Cerebellar cortex (tissue), 1 donor: Measurements from ENCODE around the gene ADPGK.
A peak's percentile ranks its signal among the peaks of the same experiment; 100 is the strongest.
"Not testable (repeated sequence)": the region's sequence is repeated elsewhere in the genome, so short reads cannot be mapped to it uniquely, and the experiment has no call there.

Experiments
- DNase-seq: peaks from one replicate; pipeline ENCODE4 v3.0.0-alpha.2; 2015; ENCODE audit warnings: low spot score

Gene ADPGK

DNA sequence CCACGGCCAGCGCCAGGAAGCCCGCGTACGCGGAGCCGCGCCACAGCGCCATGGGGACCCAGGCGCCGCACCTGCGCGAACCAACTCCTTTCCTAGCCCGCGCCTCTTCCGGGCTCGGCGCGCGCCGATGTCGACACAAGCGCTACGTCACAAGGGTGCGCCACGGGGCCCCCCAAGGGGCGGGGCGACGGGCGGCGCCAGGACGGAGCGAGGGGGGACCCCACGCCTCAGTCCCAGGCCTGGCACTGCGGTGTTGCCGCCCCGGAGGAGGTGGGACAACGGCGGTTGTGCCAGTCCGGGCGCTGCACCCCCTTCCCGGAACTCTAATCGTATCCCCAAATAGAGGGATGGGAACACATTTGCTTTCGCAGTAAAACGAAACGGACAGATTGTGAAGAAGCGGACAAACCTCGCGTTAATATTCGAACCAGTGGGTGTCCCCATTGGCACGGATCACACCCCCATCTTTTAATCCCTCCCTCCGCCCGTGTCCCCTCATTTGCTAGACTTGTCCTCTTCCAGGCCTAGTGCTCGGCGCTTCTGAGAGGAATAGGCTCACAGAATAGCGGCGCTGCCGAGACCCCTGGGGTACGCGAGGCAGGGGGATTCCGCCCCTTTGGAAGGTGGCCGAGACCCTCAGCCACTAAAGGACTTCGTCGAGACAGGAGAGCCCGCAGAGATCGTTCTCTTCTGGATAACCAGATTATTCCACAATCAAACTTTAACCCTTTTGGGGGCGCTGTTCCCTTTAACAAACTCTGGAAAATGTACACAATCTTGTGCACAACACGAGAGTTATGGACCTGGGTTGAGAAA, at the start of gene ADPGK:
TSS of gene ADPGK (minus strand) at position 119 of the 816 bp plus-strand sequence. CDS start at position 52, 67 bp downstream.
- DNase-seq: peak; percentile 91

DNA sequence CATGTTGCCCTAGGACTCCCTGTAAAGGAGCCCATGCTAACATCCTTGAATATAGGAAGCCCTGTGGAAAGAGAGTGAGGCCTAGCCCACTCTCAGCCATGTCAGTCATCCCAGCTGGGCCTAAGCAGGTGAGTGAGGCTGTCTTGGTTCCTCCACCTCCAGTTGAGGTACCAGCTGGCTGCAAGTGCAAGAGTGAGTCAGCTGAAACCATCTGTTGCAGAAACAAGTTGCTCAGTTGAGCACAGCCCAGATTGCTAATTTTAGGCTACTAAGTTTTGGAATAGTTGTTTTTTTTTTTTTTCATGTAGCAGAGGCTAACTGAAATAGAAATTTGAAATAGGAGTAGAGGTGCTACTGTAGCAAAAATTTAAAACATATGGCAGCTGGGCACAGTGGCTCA, 43.7 kb upstream of the ADPGK start:
- DNase-seq: no peak

DNA sequence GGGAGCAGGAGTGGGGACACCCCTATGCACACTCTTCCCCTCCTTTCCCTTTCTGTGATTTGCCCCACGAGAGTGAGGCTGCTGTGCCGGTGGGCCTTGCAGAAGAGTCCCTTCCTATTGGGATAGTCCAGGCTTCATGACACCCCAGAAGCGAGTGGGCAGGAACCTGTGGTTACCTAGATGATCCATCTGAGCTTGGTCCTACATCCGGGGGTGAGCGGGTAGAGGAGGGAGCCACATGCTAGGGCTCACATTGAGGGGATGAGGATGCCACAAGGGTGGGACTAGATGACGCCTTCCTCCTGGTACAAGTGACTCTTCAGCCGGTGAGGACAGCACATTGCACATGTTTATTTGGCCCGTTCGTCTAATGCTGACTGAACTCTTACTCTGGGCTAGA, 43.1 kb upstream of the ADPGK start:
- DNase-seq: no peak

DNA sequence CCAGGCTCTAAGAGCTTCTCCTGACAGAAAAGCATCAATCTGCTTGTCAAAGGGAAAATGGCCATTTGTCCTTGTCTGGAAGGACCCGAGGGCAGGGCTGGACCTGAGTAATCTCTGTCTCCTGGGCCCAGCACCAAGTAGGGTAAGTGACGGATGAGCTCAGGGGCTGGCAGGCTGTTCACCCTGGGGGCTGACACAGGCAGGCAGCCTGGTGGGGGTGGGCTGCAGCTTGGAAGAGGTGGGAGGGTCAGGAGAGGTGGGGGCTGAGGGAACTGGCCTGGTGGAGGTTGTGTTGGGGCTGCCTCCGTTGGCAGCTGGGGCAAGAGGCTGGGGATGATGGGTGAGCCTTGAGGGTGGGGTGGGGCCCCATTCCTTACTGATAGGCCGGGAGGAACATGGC, 42.3 kb upstream of the ADPGK start:
- no peak for DNase-seq

DNA sequence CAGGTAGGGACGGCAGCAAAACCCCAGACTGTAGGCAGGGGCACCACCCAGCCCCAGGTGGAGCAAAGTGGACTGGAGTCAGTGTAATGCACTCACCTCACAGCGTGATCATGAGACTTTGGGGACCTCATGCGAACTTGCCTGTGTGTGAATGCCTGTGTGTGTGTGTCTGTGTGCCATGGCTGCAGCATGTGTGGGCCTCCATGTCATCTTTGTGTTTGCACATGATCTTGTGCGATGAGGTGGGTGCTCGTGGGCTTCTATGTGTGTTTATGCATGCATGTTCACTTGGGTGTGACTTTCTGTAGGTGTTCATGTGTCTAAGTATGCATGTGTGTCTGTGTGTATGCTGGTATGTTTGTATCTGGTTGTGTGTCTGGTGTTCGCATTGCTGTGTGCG, 41.2 kb upstream of the ADPGK start:
- no peak for DNase-seq

DNA sequence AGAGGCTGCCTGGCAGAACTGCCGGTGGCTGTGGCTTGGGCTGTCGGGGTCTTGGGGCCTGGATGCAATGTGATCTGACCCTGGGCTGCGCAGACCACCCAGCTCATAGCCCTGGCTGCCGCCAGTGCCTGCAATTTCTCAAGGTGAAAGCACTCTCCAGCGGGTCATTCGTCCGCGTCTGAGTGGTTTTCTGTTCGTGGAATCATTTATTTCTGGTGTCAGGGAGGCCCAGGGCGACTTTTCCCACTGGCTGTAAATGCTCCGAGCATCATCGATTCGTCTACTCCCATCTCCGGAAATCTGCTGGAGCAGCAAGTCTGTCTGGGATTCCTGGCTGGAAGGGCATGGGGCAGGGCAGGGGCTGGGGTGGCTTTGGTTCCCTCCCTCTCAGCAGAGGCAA, 40.6 kb upstream of the ADPGK start:
- no peak for DNase-seq

DNA sequence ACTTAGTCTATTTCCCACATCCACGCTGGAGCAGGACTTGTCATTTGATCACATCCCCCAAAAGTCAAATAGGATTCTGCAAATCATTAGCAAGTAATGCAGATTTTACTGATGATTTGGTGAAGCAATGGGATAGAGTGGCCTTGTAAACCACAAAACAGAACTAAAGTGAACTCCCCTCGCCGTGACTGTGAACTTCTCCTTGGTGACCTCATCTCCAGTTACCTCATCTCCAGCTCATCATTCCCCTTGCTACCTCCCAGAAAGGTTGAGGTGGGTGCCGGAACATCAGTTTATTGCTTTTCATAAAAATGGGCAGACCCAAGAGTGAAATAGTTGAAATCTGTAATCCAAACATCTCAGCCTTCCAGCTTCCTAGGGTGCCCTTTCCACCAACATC, 36.7 kb upstream of the ADPGK start:
- no peak for DNase-seq

DNA sequence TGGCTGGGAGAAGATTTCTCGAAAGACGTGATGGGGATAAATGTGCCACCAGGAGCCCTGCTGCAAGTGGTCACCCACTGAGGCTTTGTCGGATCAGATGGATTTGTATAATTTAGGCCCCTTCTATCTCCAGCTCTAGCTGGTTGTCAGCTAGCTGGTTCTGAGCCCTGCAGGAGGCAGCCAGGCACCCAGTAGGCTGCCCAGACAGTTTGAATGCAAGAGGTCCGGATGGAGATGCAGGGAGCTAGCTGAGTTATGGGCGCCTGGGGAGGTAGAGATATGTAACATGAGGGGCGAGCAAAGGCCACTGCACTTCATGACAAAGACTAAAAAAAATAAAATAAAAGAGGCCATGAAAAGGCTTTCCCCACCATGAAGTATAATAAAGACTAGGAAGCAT, 35.1 kb upstream of the ADPGK start:
- DNase-seq: no peak

DNA sequence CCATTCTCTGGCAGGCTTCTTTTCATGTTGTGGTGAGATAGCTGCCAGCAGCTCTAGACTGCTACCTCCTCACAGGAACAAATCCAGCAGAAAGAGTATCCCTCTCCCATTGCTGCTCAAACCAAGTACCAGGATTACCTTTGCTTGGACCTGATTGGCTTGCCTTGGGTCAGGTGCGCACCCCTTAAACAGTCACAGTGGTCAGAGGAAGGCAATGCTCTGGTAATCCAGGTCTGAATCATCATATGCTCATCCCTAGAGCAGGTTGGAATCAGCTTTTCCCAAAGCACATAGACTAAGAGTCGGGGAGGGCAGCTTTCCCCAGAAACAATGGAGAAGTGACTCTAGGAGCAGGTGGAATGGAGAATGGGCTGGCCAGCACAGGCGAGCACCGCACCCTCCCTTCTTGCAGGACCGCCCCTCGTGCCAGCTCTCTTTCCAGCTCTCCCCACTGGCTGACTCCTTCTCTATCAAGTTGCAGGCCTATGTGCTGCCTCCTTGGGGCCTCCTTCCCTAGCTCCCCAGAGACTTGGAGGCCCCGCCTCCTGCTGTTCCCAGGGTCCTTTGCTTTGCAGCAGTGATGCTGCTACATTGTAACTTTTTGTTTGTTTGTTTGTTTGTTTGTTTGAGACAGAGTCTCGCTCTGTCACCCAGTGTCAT, 29.9 kb upstream of the ADPGK start:
- DNase-seq: no peak

DNA sequence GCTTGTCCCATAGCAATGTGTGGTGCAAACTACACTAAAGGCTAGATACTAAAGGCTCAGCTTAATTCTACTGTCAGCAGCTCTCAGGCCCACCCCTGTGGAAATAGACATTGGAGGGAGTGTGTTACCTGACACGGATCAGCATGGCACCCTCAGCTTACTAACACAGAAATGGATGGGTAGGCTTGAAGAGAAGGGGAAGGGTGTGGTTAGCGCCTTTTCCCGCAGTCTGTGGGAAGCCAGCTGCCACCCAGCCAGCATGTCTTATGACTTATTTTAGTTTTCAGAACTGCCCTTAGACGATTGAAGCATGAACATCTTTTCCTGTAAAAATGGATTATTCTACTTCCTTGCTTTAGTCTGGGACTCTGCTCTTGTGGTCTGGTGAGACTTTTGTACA, 25.8 kb upstream of the ADPGK start:
- no peak for DNase-seq

DNA sequence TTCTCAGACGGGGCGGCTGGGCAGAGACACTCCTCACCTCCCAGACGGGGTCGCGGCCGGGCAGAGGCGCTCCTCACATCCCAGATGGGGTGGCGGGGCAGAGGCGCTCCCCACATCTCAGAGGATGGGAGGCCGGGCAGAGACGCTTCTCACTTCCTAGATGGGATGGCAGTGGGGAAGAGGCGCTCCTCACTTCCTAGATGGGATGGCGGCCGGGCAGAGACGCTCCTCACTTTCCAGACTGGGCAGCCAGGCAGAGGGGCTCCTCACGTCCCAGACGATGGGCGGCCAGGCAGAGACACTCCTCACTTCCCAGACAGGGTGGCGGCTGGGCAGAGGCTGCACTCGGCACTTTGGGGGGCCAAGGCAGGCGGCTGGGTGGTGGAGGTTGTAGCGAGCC, 23.8 kb upstream of the ADPGK start:
- DNase-seq: not testable (repeated sequence)

DNA sequence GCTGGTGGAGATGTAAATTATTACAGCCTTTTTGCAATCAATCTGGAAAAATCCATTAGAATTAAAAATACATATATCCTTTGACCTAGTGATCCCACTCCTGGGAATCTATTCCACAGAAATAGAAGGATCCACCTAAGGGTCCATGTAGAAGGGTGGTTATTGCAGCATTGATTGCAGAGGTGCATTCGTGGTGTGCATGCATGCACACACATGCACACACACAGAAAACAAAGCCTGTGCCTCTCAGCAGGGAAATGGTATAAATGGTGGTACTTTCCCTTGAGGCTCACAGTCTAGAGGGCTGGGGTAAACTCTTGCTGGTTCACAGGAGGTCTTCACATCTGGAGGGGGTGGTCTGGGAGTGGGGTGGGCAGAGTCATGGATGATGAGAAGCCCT, 19.4 kb upstream of the ADPGK start:
- DNase-seq: no peak

DNA sequence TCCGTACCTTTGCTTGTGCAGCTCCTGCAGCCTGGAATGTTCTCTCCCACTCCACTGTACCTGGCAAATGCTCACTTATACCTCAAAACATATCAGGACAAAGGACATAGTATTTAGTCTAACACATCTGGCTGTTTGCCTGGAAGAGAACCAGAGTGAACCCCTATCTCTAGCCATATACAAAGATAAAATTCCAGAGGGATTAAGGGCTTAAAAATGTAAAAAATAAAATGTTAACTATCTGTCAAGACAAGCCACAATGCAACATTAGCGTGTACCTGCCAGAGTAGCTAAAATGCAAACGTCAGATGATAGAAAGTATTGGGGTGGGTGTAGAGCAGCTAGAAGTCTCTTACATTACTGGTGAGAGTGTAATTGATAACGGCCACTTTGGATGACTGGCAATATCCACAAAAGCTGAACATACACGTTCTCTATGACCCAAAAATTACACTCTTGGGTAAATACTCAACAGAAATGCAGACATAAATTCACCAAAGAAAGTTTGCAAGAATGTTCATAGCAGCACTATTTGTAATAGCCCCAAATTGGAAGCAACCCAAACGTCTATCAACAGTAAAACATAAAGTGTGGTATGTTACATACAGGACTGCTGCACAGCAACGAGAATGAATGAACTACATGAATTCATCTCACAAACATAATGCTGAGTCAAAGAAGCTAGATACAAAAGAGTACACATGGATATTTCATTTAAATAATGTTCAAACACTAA, 18.2 kb upstream of the ADPGK start:
- DNase-seq: no peak

DNA sequence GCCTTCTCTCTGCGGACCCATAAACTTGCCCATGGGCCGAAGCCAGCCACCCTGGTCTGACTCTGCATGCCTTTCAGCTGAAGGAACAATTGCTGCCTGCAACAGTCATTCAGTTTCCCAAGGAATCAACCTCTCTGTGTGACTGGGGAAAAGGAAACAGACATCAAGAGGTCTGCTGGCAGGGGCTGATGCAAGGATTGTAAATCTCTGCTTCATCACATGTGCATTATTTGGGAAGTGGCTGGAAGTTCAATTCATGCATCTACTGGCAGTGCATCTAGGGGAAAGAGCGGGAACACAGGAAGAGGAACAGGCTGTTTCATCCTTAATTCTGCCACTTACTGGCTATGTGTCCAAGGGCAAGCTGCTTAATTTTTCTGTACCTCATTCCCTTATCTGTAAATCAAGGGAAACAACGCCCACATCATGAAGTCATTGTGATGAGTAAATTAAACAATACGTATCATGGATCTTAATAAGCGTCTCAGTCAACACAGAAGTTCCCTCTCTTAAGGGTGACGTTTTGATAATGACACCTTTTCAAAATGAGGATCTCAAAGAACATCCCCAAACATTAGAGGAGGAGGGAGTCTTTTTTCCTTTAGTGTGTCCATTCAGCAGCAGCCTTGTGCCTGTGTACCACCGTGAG, 17.4 kb upstream of the ADPGK start:
- DNase-seq: no peak

DNA sequence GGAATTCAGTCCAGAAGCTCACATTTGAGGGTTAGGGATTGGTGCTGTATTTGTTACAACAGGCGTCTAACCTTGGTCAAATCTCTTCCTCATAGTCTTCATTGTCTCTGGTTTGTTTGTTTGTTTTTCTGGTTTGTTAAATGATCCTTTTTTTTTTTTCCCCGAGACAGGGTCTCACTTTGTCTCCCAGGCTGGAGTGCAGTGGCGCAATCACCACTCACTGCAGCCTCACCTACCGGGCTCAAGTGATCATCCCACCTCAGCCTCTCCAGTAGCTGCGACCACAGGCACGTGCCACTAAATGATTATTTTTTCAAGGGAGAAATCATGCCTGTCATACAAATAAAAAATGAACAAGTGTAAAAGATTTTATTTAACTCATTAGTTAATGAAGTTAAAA, 14.3 kb upstream of the ADPGK start:
- DNase-seq: no peak

DNA sequence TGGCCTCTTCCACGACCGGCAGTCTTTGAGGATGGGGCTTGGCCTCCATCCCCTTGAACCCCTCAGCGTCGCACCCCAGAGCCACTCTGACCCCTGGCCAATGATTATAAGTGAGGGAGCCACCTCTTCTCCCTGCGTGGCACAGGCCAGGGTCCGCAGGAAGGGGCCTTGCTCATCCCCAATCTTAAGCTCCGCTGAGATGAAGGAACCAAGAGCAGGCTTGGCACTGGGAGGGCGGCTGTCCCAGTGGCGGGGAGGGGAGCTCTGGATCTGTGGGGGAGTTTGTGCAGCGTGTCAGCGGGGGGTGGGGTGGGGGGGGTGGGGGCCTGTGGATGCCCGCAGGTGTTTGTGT, 13.8 kb upstream of the ADPGK start:
- no peak for DNase-seq

DNA sequence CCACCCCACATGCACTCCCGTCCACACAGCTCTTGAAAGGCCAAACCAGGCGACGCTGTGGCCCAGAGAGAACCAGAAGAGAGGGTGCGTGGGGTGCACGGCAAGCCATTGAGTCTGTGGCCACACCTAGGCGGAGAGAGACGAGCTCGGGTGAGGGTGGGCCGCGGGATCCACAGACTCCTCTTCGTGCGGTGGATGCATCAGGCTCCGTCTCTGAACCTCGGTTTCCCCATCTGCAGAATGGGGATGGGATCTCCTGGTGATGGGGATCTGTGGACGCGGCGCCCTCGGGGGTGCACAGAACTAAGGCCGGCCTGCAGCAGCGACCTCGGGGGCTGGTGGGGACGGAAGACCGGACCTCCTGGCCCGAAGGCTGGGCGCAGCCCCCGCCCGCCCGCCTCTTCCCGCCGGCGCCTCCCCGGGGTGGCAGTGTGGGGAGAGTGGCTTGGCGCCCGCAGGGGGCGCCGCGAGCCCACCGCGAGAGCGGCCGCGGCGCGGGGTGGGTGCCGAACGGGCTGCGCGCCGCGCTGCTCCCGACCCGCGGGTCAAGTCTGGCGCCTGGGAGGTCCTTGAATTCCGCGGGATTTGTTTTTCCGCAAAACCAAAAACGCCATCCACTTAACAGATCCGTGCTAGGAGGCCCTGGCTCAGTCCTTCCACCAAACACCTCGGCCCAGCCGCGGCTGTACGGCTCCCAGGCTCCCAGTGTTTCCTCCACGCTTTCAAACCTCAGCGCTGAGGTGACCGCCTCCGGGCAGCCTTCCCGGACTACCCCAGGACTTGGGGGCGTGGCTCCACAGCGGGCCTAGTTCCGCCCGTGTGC, 13.2 kb upstream of the ADPGK start:
- DNase-seq: peak; percentile 27

DNA sequence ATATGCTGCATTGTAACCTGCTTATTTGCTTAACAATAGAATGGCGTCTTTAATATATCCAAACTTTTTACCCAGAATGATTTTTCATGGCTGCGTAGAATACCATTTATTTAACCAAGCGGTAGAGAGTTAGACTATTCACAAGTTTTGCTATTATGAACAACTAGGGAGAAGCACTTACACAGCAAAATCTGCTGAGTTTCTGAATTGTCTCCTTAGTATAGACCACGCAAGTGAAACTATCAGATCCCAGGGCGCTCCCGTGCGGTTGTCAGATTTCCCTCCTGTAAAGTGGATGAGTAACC, 12.6 kb upstream of the ADPGK start:
- DNase-seq: no peak

DNA sequence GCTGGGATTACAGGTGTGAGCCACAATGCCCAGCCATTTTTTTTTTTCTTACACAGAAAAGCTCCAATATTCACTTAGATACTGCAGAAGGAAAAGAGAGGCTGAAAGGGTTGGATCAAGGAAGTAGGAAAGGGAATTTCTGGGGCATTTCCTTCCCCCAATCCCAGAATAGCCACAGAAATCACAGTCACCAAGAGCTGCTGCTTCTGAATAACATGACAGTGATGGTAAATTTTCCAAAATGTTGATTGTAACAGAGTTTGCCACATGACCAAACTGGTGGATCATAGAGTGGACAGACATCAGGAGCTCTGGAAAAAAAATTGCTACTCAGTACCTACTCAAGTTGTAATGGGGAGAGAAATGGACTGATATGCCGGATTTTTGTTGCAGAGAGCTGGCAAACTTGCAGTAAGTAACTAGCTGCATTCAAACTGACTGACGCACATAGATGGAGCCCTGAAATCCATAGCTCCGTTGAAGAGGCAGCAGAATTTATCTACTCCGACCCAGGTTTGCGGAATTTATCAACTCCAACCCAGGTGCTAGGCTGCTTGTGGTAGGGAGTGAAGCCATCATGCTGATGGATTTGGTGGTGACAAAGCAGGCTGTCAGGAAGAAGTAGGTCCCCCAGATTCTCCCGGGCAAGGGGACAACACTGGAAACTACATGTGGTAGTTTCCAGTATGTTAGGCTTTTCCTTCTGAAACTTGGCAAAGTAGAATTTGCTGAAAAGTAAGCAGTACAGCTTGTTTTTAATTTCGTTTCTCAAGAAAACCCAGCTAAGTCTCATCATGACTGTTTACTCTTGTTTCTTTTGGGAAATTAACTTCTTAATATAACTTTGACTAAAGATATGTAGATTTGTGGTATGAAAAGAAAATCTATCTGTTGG, 10.5 kb upstream of the ADPGK start:
- DNase-seq: no peak

DNA sequence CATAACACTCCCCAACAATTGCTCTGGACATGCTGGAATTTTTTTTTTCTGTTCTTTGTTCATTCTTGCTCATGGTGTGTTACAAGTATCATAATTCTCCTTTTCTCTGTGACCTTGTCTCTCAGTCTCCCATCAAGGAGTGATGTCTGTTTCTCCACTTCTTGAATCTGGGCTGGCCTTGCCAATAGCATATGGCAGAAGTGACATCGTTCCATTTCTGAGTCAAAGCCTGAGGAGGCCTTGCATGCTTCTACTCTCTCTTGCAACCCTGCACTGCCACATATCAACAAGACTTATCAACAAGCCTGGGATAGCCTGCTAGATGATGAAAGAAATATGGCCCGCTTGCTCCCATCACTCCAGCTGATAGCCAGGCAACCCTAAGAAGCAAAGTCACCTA, 8.9 kb upstream of the ADPGK start:
- DNase-seq: no peak
